Gastrocnemius medialis (tissue), 4 donors: ENCODE measurements around the gene BSN.
A peak's percentile ranks its signal among the peaks of the same experiment; 100 is the strongest.
"Not testable (repeated sequence)": the region's sequence is repeated elsewhere in the genome, so short reads cannot be mapped to it uniquely, and the experiment has no call there.

ENCODE experiments used
- POLR2A ChIP-seq, 2 donors: fragments of 450-650 bp; IDR thresholded peaks; one replicate each; pipeline ENCODE4 v1.6.1; 2017; ENCODE audit warnings: antibody characterized with exemption in 2 of 2, mild to moderate bottlenecking in 2 of 2, moderate library complexity in 2 of 2
- TF ChIP-seq, protein P1 (sequence below), 5 experiments: fragments of 450-650 bp in 3 of 5; fragments of 200-600 bp in 2 of 5; sonication (generic) in 2 of 5; IDR thresholded peaks in 4 of 5; conservative IDR thresholded peaks in 1 of 5; 1 replicate in 4 of 5; 2 replicates in 1 of 5; pipeline ENCODE4 v1.5.1; 2016 to 2019; ENCODE audit warnings: antibody characterized with exemption in 5 of 5, mild to moderate bottlenecking in 3 of 5, moderate library complexity in 3 of 5

DNA sequence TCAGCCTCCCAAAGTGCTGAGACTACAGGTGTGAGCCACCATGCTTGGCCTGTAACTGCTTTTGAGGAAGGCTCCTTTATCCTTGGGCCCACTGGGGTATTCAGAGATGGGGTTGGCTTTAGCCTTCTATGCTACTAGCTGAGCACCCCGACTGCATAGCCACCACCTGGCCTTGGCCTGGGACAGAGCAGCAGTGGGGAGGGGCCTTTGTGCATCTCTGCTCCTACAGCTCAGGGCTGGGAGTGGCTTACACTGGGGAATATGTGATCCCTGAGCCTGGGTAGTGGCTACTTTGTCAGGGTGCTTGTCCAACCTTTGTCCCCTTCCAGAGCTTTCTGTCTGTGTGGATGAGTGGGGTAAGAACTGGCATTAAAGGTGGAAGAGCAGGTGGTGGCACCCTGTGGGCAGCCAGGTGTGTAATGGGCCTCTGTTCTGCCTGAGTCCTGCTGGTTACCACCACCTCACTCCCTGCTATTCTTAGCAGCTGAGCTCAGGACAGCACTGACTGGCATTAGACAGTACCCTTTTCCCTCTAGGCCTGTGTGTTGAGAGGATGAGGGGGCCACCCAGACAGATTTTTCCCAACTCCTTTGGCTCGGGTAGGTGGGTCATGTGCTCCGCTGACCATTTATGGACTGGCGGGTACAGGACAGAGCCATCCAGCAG is 141.2 kb downstream of the BSN start:
- TF ChIP-seq, protein P1, sequence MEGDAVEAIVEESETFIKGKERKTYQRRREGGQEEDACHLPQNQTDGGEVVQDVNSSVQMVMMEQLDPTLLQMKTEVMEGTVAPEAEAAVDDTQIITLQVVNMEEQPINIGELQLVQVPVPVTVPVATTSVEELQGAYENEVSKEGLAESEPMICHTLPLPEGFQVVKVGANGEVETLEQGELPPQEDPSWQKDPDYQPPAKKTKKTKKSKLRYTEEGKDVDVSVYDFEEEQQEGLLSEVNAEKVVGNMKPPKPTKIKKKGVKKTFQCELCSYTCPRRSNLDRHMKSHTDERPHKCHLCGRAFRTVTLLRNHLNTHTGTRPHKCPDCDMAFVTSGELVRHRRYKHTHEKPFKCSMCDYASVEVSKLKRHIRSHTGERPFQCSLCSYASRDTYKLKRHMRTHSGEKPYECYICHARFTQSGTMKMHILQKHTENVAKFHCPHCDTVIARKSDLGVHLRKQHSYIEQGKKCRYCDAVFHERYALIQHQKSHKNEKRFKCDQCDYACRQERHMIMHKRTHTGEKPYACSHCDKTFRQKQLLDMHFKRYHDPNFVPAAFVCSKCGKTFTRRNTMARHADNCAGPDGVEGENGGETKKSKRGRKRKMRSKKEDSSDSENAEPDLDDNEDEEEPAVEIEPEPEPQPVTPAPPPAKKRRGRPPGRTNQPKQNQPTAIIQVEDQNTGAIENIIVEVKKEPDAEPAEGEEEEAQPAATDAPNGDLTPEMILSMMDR (IDR thresholded peaks at IDR 0.05 in 4 of 5, conservative IDR thresholded peaks at IDR 0.05 in 1 of 5): not testable (repeated sequence)
- TF ChIP-seq POLR2A (IDR thresholded peaks at IDR 0.05): peak in 1 of 2 donors; percentile 48
